Effector memory CD8-positive, alpha-beta T cell (primary cell): ENCODE results near the gene DKK2.
"Not testable (repeated sequence)": the region's sequence is repeated elsewhere in the genome, so short reads cannot be mapped to it uniquely, and the experiment has no call there.

Source experiments
- ATAC-seq: fragments of 150-1000 bp; cut with Tn5 transposase; replicated peaks from 2 replicates; pipeline ENCODE4 v1.10.0; 2021; ENCODE audit warnings: mild to moderate bottlenecking, moderate library complexity
- DNase-seq, 3 experiments: peaks; one replicate each; pipeline ENCODE4 v3.0.0; 2021
- H3K27ac Mint-ChIP-seq, 2 donors: one replicate each; pipeline ENCODE4 v1.8.0; 2022; ENCODE audit warnings: mild to moderate bottlenecking in 2 of 2, mixed read lengths in 2 of 2, moderate library complexity in 2 of 2
- H3K27me3 Mint-ChIP-seq, 2 donors: one replicate each; pipeline ENCODE4 v1.8.0; 2022; ENCODE audit warnings: mixed read lengths in 2 of 2
- H3K36me3 Mint-ChIP-seq: one replicate; pipeline ENCODE4 v1.8.0; 2022; ENCODE audit warnings: mild to moderate bottlenecking, moderate library complexity, mixed read lengths; ENCODE audit not compliant: insufficient read depth
- H3K4me1 Mint-ChIP-seq, 2 donors: one replicate each; pipeline ENCODE4 v1.8.0; 2022; ENCODE audit warnings: low read depth in 2 of 2, mixed read lengths in 2 of 2
- H3K4me3 Mint-ChIP-seq, 2 donors: one replicate each; pipeline ENCODE4 v1.8.0; 2022; ENCODE audit warnings: mild to moderate bottlenecking in 2 of 2, mixed read lengths in 2 of 2, moderate library complexity in 2 of 2
- H3K9me3 Mint-ChIP-seq, 2 donors: one replicate each; pipeline ENCODE4 v1.8.0; 2022; ENCODE audit warnings: mixed read lengths in 2 of 2

Gene DKK2

DNA sequence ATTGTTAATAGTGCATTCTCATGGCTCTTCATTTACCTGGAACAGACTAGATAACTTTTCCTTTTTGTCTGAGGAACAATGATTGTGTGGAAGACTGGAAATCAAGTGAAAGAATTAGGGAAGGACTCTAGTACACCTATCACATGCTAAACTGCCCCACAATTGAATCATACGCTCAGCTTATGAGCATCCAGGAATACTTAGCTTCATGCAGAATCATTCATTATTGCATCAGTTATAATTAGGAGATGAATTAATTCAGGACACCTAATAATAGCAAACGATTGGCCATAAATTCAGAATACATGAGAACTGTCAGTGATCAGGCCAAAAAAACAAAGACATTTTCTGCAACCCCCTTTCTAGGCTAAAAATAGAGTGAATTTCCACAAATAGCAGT, 106.9 kb downstream of the DKK2 start:
- no peaks in the 10 kb centered on the region for H3K36me3 Mint-ChIP-seq
- no peaks in the 10 kb centered on the region for H3K27me3 Mint-ChIP-seq
- DNase-seq, result no peak
- peaks cover 2 to 8% of the 10 kb centered on the region in 2 donors for H3K9me3 Mint-ChIP-seq
- no peaks in the 10 kb centered on the region for H3K4me1 Mint-ChIP-seq
- no peak overlapping the region for H3K27ac Mint-ChIP-seq
- ATAC-seq, result no peak
- H3K4me3 Mint-ChIP-seq, result no peak overlapping the region

- Mint-ChIP-seq H3K27ac (no peak overlapping the region), H3K36me3 (no peaks in the 10 kb centered on the region), H3K4me3 (no peak overlapping the region), H3K4me1 (no peaks in the 10 kb centered on the region), H3K9me3 (peaks cover 0 to 3% of the 10 kb centered on the region in 2 donors), H3K27me3 (no peaks in the 10 kb centered on the region)
- DNase-seq (no peak), ATAC-seq (no peak)
These were observed 121.9 kb downstream of the DKK2 start for GRCh38 chr4:106914223-106914622.

- Mint-ChIP-seq H3K27ac (no peak overlapping the region), H3K36me3 (no peaks in the 10 kb centered on the region), H3K27me3 (no peaks in the 10 kb centered on the region), H3K4me3 (no peak overlapping the region), H3K4me1 (no peaks in the 10 kb centered on the region), H3K9me3 (peaks cover 0 to 3% of the 10 kb centered on the region in 2 donors)
- ATAC-seq (no peak), DNase-seq (no peak)
These were observed 126.5 kb downstream of the DKK2 start for GRCh38 chr4:106909486-106910188.

GRCh38 chr4:106908049-106908448, 128.1 kb downstream of the DKK2 start:
- ATAC-seq, H3K4me3 Mint-ChIP-seq, H3K27ac Mint-ChIP-seq, H3K4me1 Mint-ChIP-seq, H3K9me3 Mint-ChIP-seq, H3K36me3 Mint-ChIP-seq, DNase-seq, H3K27me3 Mint-ChIP-seq: not testable (repeated sequence)

- no peak overlapping the region for H3K4me3 Mint-ChIP-seq
- no peak for ATAC-seq
- no peaks in the 10 kb centered on the region for H3K27me3 Mint-ChIP-seq
- no peaks in the 10 kb centered on the region for H3K9me3 Mint-ChIP-seq
- H3K36me3 Mint-ChIP-seq, result no peaks in the 10 kb centered on the region
- no peak for DNase-seq
- H3K4me1 Mint-ChIP-seq, result no peaks in the 10 kb centered on the region
- no peak overlapping the region for H3K27ac Mint-ChIP-seq
These were observed 128.9 kb downstream of the DKK2 start for GRCh38 chr4:106907216-106907615.

DNA sequence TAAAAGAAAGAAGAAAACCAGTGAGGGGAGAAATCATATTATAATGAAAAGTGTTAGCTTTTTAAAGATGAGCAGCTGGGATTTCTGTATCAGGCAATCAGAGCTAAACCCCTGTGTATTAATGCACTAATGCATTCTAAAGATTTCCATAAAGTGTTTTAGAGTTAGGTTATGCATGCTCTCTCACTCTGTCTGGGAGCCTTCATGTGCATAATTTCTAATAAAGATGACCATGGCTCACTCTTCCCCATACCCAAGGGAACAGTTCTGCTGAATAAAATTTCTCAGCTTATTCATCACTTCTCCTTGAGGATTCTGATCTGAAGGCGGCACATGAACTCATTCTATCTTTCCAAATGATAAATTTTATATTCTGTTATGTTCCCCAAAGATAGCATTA, 129.4 kb downstream of the DKK2 start:
- no peak for ATAC-seq
- Mint-ChIP-seq H3K36me3 (no peaks in the 10 kb centered on the region), H3K27ac (no peak overlapping the region), H3K4me1 (no peaks in the 10 kb centered on the region), H3K9me3 (no peaks in the 10 kb centered on the region), H3K27me3 (no peaks in the 10 kb centered on the region), H3K4me3 (no peak overlapping the region)
- DNase-seq, result no peak

GRCh38 chr4:106898621-106899230, 137.4 kb downstream of the DKK2 start:
- no peak for ATAC-seq
- Mint-ChIP-seq H3K9me3 (peaks cover 5 to 8% of the 10 kb centered on the region in 2 donors), H3K27ac (no peak overlapping the region), H3K27me3 (no peaks in the 10 kb centered on the region), H3K4me1 (no peaks in the 10 kb centered on the region), H3K4me3 (no peak overlapping the region), H3K36me3 (peaks cover 2% of the 10 kb centered on the region)
- no peak for DNase-seq

DNA sequence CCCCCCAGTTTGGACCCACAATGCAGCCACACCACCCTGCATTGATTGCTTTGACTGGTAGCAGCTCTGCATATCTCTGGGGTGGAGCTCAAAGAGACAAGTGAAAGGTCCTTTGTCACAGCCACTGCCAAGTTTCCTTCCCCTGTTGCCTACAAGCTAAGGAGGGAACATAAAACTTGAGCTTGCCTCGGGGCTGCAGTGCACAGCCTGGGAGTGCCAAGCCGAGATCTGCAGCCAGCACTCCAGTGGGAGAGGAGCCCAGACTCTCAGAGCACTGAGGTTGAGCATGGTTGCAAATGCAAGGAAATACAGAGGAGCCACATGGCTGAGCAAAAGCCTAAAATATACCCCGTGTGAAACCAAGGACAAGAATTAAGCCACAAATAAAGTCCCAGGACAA, 142.2 kb downstream of the DKK2 start:
- Mint-ChIP-seq H3K27me3 (no peaks in the 10 kb centered on the region), H3K36me3 (peaks cover 2% of the 10 kb centered on the region), H3K9me3 (peaks cover 6 to 7% of the 10 kb centered on the region in 2 donors), H3K4me1 (no peaks in the 10 kb centered on the region), H3K27ac (no peak overlapping the region), H3K4me3 (no peak overlapping the region)
- ATAC-seq, result no peak
- DNase-seq, result no peak

DNA sequence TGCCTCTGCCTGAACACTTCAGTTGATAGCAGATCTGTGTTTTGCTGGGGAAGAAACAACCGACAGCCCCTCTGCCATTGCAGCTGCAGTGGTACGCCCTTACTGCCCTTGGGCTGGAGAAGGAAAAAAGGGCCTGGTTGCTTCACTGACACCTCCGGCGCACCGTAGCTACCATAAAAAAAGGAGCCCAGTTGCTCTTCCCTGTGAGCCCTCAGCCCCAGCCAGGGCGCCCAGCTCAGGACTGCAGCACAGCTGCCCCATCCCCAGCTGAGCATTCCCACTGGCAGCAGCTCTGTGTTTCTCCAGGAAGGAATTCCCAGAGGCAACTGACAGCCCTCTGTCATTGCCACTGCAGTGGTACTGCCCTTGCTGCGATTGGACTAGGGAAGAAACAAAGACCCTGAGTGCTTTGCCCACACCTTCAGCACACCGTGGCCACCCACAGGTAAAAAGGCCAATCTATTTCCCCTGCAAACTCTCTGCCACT, 142.7 kb downstream of the DKK2 start:
- H3K9me3 Mint-ChIP-seq, result peaks cover 7 to 8% of the 10 kb centered on the region in 2 donors
- peaks cover 2% of the 10 kb centered on the region for H3K36me3 Mint-ChIP-seq
- no peak for DNase-seq
- ATAC-seq, result no peak
- no peaks in the 10 kb centered on the region for H3K4me1 Mint-ChIP-seq
- H3K4me3 Mint-ChIP-seq, result no peak overlapping the region
- H3K27ac Mint-ChIP-seq, result no peak overlapping the region
- H3K27me3 Mint-ChIP-seq, result no peaks in the 10 kb centered on the region

DNA sequence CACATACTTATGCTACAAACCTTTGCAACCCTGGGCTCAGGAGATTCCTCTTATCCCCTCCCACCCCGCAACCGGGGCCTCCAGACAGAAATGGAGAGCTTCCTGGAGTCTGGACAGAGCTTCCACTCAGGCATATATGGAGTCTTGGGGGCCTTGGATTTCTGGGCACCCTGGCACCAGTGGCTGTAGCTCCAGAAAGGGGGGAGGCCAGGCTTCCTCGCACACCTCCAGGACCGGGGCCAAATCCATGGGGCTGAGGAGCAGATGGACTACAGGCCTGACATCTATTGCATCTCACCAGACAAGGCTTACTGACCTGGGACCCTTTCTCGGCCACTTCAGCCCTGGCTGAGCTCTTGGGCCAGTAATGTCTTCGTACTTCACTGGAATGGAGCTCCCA, 143.3 kb downstream of the DKK2 start:
- Mint-ChIP-seq H3K36me3 (peaks cover 2% of the 10 kb centered on the region), H3K9me3 (peaks cover 7 to 8% of the 10 kb centered on the region in 2 donors), H3K27ac (no peak overlapping the region), H3K4me3 (no peak overlapping the region), H3K4me1 (no peaks in the 10 kb centered on the region), H3K27me3 (no peaks in the 10 kb centered on the region)
- no peak for DNase-seq
- no peak for ATAC-seq

DNA sequence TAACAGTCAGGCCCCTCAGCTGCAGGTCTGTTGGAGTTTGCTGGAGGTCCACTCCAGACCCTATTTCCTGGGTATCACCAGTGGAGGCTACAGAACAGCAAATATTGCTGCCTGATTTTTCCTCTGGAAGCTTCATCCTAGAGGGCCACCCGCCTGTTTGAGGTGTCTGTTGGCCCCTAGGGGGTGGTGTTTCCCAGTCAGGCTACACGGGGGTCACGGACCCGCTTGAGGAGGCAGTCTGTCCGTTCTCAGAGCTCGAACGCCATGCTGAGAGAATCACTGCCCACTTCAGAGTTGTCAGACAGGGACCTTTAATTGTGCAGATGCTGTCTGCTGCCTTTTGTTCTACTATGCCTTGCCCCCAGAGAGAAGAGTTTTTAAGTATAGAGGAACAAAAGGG, 160.8 kb downstream of the DKK2 start:
- no peak for ATAC-seq
- H3K27ac Mint-ChIP-seq, result no peak overlapping the region

More for the DNA sequence above, 160.8 kb downstream of the DKK2 start:
- no peaks in the 10 kb centered on the region for H3K27me3 Mint-ChIP-seq
- no peaks in the 10 kb centered on the region for H3K36me3 Mint-ChIP-seq
- DNase-seq, result no peak
- H3K4me3 Mint-ChIP-seq, result no peak overlapping the region
- H3K9me3 Mint-ChIP-seq, result peaks cover 12 to 26% of the 10 kb centered on the region in 2 donors
- H3K4me1 Mint-ChIP-seq, result no peaks in the 10 kb centered on the region
